Measurements from ENCODE around the gene CATSPERZ. TPM values are rescaled to one million over a fixed set of nuclear protein-coding genes. Genes with fewer than 3 reads are reported as not detected.

CATSPERZ gene
- total and polyA plus RNA-seq, 2 donors (not counting 3 experiments of a cell fraction or from before 2014, with no cell fraction given), result 0.11 TPM; not detected in 1

GRCh38 chr11:64263947-64264317, 36.2 kb upstream of the CATSPERZ start:
- ChIA-PET POLR2A (no interaction called here), CTCF (interaction anchor here (0.9 to 2.7 kb wide), 5 partner anchors 13 to 91 kb away, joined by 3 to 24 read pairs (median 5); partner anchors contain the start of genes CATSPERZ and PLCB3)
- dilution Hi-C loops (cut with MboI; ENCODE audit: extremely low pct_ligation_motif_present, low sequenced_read_pairs) (no loop called here), intact Hi-C loops (cut with micrococcal nuclease) (loop anchor here (1.0 kb wide), 1 partner anchor 13 kb away; the partner anchor contains the start of gene PLCB3)
- BruUV-seq (replicated peaks), result no TSS peak
- DNase-seq (ENCODE audit: low read depth, low spot score), result no peak
- Histone ChIP-seq H3K27ac (ENCODE audit: insufficient read depth, low read depth, low read length) (peak overlapping the region; percentile 83), H3K27me3 (ENCODE audit: control insufficient read depth in 2 of 2, insufficient read depth in 2 of 2, low read length in 2 of 2) (no peaks in the 10 kb centered on the region), H3K9me1 (replicated peaks; ENCODE audit: control insufficient read depth, extremely low read depth, insufficient read depth, low read length) (no peaks in the 10 kb centered on the region), H3K36me3 (ENCODE audit: control insufficient read depth in 2 of 2, extremely low read depth in 1 of 2, insufficient read depth in 2 of 2, low read length in 2 of 2) (peaks cover 15 to 32% of the 10 kb centered on the region in 2 experiments), H3K9me3 (replicated peaks; ENCODE audit: control insufficient read depth, insufficient read depth, low read length) (no peaks in the 10 kb centered on the region), H2AFZ (ENCODE audit: low read depth, low read length) (no peak overlapping the region), H4K20me1 (replicated peaks; ENCODE audit: control insufficient read depth, extremely low read depth, insufficient read depth, low read length) (no peaks in the 10 kb centered on the region), H3K9ac (replicated peaks; ENCODE audit: extremely low read depth, insufficient read depth, low read length) (no peak overlapping the region), H3K4me1 (ENCODE audit: control insufficient read depth, extremely low read depth, insufficient read depth, low read length) (peaks cover 42% of the 10 kb centered on the region), H3K4me2 (ENCODE audit: insufficient read depth, low read length) (no peak overlapping the region), H3K79me2 (ENCODE audit: control insufficient read depth, insufficient read depth, low read length) (no peaks in the 10 kb centered on the region), H3K4me3 (replicated peaks in 1 of 3; ENCODE audit: insufficient read depth in 1 of 3, low read depth in 1 of 3, low read length in 3 of 3) (no peak overlapping the region)
- no peak for FAIRE-seq
- TF ChIP-seq MYC (IDR thresholded peaks at IDR 0.05; ENCODE audit: low read depth, low read length) (no peak), JUN (IDR thresholded peaks at IDR 0.05; ENCODE audit: borderline replicate concordance, insufficient read depth, insufficient read length, low read depth) (no peak), POLR2AphosphoS5 (IDR thresholded peaks at IDR 0.05; ENCODE audit: insufficient read depth, low read depth, low read length) (no peak), CTCF (IDR thresholded peaks at IDR 0.05; ENCODE audit: extremely low read depth in 1 of 2, insufficient read depth in 1 of 2, low read depth in 1 of 2, low read length in 2 of 2) (no peak), GATA2 (IDR thresholded peaks at IDR 0.05; ENCODE audit: insufficient read depth, insufficient read length, low read depth, low read length) (no peak), MAX (IDR thresholded peaks at IDR 0.05; ENCODE audit: insufficient read depth, insufficient read length) (no peak), EZH2 (IDR thresholded peaks at IDR 0.05; ENCODE audit: borderline replicate concordance, low read depth, low read length, severe bottlenecking) (no peak), POLR2A (IDR thresholded peaks at IDR 0.05; ENCODE audit: low read depth, low read length) (no peak), FOS (IDR thresholded peaks at IDR 0.05; ENCODE audit: borderline replicate concordance, insufficient read depth, low read length) (no peak)

Measured in endothelial cell of umbilical vein (primary cell).